Renal cortex interstitium (tissue), 11 donors: ENCODE data around the gene GNA14. TPM values are rescaled to one million over a fixed set of nuclear protein-coding genes. Genes with fewer than 3 reads are reported as not detected.

ENCODE experiments used
- DNase-seq, 11 donors: peaks; one replicate each; pipeline ENCODE4 v3.0.0-alpha.2; 2013; ENCODE audit warnings: low read depth in 9 of 11, low spot score in 4 of 11; ENCODE audit errors: extremely low read depth in 1 of 11
- polyA plus RNA-seq, 3 donors: library from polyadenylated mRNA; unstranded; fragments of 120-200 nt; gene quantifications; one replicate each; pipeline ENCODE4 v1.2.1, GENCODE V29; 2013; ENCODE audit not compliant: insufficient read length in 3 of 3

GNA14 gene
- polyA plus RNA-seq, 3 donors = 12.9 to 18.1 (median 13.7) TPM

DNA sequence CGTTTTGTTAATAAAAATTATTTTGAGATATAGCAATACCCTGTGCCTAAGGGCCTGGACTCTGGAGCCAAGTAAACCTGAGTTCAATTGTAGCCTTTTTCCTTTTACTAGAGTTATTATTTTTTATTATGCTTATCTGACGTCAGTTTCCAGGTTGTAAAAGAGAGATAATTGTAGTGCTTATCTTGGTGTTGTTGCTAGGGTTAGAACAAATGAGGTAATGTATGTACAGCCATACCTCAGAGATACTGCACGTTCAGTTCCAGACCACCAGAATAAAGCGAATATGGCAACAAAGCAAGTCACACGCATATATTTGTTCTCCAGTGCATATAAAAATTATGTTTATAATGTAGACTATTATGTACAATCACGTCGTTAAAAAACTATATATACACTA, 255.8 kb downstream of the GNA14 start:
- no peak for DNase-seq

DNA sequence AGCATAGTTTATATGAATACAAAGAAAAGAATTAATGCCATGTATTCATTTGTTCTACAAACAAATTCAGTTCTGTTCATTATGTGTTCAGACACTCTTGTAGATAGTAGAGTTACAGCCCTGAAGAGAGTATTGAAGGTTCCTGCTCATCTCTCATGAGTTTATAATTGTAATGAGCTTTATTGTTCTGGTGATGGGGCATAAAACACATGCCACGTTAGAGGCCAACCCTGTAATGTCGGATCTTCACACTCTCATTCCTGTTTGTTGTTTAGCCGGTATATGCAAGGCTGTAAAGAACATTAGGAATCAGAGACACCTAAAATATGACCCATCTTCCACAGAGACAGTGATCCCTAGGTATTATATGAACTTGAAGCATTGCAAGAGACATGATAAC, 256.3 kb downstream of the GNA14 start:
- no peak for DNase-seq

DNA sequence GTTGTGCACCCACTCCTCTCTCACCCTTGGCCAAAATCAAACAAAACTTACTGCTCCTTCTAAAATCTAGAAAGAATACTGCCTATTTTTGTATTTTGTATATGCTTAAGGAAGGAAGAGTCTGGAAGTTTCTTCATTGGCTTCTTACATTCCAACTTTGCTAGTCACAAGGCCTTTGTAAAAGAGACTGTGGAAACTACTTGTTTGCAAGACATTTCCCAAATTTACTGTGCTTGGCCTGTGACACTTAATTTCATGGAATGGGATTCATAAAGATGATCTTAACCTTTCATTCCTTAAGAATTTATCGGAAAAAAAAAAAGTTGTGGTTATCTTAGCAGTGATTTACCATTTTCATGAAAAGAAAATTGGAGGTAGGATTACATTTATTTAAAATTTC, 261.9 kb downstream of the GNA14 start:
- no peak for DNase-seq

- no peak for DNase-seq
Observed at GRCh38 chr9:77384406-77384805, 263.7 kb downstream of the GNA14 start.

DNA sequence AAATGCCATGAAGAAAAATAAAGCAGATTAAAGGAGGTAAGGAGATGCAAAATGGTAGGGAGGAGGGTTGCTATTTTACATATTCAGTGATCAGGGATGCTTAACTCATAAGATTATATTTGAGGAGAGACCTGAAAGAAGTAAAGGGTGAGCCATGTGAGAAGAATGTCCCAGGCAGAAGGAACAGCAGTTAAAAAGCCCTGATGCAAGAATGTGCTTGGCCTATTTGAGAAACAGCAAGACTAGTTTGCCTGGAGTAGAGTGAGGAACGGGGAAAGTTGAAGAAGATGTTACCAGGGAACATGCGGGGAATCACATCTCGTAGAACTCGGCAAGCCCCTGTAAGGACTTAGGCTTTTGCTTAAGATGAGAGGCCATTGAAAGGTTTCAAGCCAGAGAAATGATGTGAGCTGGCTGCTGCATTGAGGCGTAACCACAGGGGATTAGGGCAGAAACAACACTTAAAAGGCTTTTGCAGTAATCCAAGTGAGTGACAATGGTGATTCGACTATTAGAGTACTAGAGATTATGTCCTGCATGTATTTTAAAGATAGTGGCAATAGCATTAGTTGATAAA, 272.1 kb downstream of the GNA14 start:
- DNase-seq = no peak

DNA sequence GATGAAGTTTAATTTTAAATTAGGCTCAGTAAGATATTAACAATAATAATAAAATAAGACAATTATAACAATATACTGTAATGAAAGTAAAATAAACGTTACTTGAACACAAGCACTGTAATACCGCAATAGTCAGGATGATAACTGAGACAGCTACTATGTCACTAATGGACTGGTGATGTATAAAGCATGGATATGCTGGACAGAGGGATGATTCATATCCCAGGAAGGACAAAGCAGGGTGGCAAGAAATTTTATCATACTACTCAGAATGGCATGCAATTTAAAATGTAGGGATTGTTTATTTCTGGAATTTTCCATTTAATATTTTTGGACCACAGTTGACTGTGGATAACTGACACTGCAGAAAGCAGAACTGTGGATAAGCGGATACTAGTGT, 273.9 kb downstream of the GNA14 start:
- no peak for DNase-seq
